ENCODE measurements around the gene FAM217A. TPM values are rescaled to one million over a fixed set of nuclear protein-coding genes. Genes with fewer than 3 reads are reported as not detected.

The FAM217A gene
- total RNA-seq, 4 donors from 2014 or later = not detected

GRCh38 chr6:4059115-4059777, 19.7 kb downstream of the FAM217A start:
- H3K27ac ChIP-seq = no peak overlapping the region
- peaks cover 0 to 94% (median 3%) of the 10 kb centered on the region in 3 donors for H3K36me3 ChIP-seq
- TF ChIP-seq, protein P1, sequence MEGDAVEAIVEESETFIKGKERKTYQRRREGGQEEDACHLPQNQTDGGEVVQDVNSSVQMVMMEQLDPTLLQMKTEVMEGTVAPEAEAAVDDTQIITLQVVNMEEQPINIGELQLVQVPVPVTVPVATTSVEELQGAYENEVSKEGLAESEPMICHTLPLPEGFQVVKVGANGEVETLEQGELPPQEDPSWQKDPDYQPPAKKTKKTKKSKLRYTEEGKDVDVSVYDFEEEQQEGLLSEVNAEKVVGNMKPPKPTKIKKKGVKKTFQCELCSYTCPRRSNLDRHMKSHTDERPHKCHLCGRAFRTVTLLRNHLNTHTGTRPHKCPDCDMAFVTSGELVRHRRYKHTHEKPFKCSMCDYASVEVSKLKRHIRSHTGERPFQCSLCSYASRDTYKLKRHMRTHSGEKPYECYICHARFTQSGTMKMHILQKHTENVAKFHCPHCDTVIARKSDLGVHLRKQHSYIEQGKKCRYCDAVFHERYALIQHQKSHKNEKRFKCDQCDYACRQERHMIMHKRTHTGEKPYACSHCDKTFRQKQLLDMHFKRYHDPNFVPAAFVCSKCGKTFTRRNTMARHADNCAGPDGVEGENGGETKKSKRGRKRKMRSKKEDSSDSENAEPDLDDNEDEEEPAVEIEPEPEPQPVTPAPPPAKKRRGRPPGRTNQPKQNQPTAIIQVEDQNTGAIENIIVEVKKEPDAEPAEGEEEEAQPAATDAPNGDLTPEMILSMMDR (IDR thresholded peaks at IDR 0.05) = no peak
- TF ChIP-seq POLR2A (IDR thresholded peaks at IDR 0.05) = no peak
- no peaks in the 10 kb centered on the region for H3K27me3 ChIP-seq
- no peak overlapping the region for H3K4me3 ChIP-seq
- DNase-seq = peak in 1 of 3 donors; percentile 50
- no peaks in the 10 kb centered on the region for H3K4me1 ChIP-seq
- no peaks in the 10 kb centered on the region for H3K9me3 ChIP-seq

DNA sequence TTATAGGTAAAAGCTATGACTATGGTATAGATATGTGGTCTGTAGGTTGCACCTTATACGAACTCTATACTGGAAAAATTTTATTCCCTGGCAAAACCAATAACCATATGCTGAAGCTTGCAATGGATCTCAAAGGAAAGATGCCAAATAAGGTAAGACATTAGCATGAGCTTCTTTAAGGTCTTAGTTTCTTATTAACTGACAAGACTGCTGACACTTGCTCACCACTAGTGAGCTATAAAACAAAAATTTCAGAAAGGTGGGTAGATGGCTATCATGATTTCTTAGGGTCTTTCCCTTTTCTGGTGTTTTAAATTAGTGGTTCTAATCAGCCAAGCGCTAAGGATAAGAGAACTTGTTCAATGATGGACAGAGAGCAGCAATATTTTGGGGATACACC, 21.9 kb downstream of the FAM217A start:
- Histone ChIP-seq H3K36me3 (peaks cover 0 to 94% (median 3%) of the 10 kb centered on the region in 3 donors), H3K4me3 (no peak overlapping the region), H3K9me3 (no peaks in the 10 kb centered on the region), H3K4me1 (no peaks in the 10 kb centered on the region), H3K27me3 (no peaks in the 10 kb centered on the region), H3K27ac (no peak overlapping the region)
- no peak for TF ChIP-seq POLR2A (IDR thresholded peaks at IDR 0.05)
- TF ChIP-seq, protein P1 (IDR thresholded peaks at IDR 0.05) = no peak
- DNase-seq = no peak

GRCh38 chr6:4055420-4056041, 23.4 kb downstream of the FAM217A start:
- H3K4me1 ChIP-seq = no peaks in the 10 kb centered on the region

DNA sequence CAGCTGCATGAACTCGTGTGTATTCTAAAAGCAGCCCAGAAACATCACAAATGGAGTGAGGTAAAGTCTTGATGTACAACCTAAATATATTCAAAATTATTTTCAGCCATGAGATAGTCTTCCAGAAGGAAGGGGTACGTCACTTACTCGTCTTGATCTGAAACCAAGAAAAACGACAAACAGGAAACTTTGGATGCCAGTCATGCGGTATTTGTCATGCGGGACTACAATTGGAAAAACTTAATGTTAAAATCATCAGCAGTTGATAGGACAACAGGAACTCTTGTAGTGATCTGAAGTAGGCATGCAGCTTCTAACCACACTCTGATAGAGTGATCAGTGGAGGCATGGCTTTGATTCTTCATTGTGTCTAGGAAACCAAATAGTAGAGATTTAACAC, 29.7 kb downstream of the FAM217A start:
- no peak for TF ChIP-seq POLR2A (IDR thresholded peaks at IDR 0.05)
- TF ChIP-seq, protein P1 (IDR thresholded peaks at IDR 0.05) = no peak
- peaks cover 0 to 90% (median 6%) of the 10 kb centered on the region in 3 donors for H3K36me3 ChIP-seq

More at GRCh38 chr6:4055420-4056041, 23.4 kb downstream of the FAM217A start:
- Histone ChIP-seq H3K36me3 (peaks cover 0 to 94% (median 8%) of the 10 kb centered on the region in 3 donors), H3K27me3 (no peaks in the 10 kb centered on the region), H3K27ac (no peak overlapping the region), H3K4me3 (no peak overlapping the region), H3K9me3 (no peaks in the 10 kb centered on the region)
- DNase-seq = peak in 1 of 3 donors; percentile 58
- TF ChIP-seq POLR2A (IDR thresholded peaks at IDR 0.05) = no peak
- TF ChIP-seq, protein P1 (IDR thresholded peaks at IDR 0.05) = peak in 4 of 6 experiments; percentile 29 to 65 (median 60)

DNA sequence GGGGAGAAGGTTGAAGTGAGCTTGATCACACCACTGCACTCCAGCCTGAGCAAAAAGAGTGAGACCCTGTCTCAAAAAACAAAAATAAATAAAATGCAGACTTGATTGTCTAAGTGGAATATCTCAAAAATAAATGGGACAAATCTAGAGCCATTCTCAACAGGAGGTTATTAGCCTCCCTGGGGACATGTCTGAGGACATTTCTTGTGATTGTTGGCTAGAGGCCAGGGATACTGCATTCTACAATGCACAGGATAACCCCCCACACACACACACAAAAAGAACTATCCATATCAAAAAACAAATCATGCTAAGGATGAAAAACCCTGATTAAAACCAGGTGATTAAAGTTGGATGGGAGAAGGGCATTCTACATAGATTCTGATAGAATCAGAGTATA, 37.5 kb downstream of the FAM217A start:
- Histone ChIP-seq H3K27me3 (no peaks in the 10 kb centered on the region), H3K4me1 (no peaks in the 10 kb centered on the region), H3K36me3 (peaks cover 0 to 85% (median 0%) of the 10 kb centered on the region in 3 donors), H3K9me3 (no peaks in the 10 kb centered on the region), H3K4me3 (no peak overlapping the region), H3K27ac (no peak overlapping the region)
- no peak for TF ChIP-seq POLR2A (IDR thresholded peaks at IDR 0.05)
- TF ChIP-seq, protein P1 (IDR thresholded peaks at IDR 0.05) = no peak
- no peak for DNase-seq

More for the DNA sequence above, 29.7 kb downstream of the FAM217A start:
- Histone ChIP-seq H3K9me3 (no peaks in the 10 kb centered on the region), H3K27ac (no peak overlapping the region), H3K27me3 (no peaks in the 10 kb centered on the region), H3K4me3 (no peak overlapping the region), H3K4me1 (no peaks in the 10 kb centered on the region)
- DNase-seq = no peak
